Skeletal muscle cell (primary cell): ENCODE results near the gene ZNF398.
"Not testable (repeated sequence)": the region's sequence is repeated elsewhere in the genome, so short reads cannot be mapped to it uniquely, and the experiment has no call there.

Source experiments
- DNase-seq: peaks from one replicate; pipeline ENCODE4 v3.0.0-alpha.2; 2010; ENCODE audit warnings: low read depth
- H3K4me3 ChIP-seq: 2 replicates; pipeline ENCODE4 v1.5.1; 2011; ENCODE audit warnings: low read depth, mild to moderate bottlenecking, control low read depth, low read length, moderate library complexity

ZNF398 gene

GRCh38 chr7:149218469-149219420 is 71.5 kb downstream of the ZNF398 start:
- no peak overlapping the region for H3K4me3 ChIP-seq
- DNase-seq, result no peak

GRCh38 chr7:149220534-149220933 is 73.3 kb downstream of the ZNF398 start:
- peak; percentile 23 for DNase-seq
- H3K4me3 ChIP-seq, result no peak overlapping the region

- no peak overlapping the region for H3K4me3 ChIP-seq
- no peak for DNase-seq
Measured at GRCh38 chr7:149223176-149223575, 75.9 kb downstream of the ZNF398 start.

- no peak for DNase-seq
- H3K4me3 ChIP-seq, result no peak overlapping the region
Measured at GRCh38 chr7:149223761-149224160, 76.5 kb downstream of the ZNF398 start.

GRCh38 chr7:149224352-149224751 is 77.1 kb downstream of the ZNF398 start:
- no peak for DNase-seq
- H3K4me3 ChIP-seq, result no peak overlapping the region

- H3K4me3 ChIP-seq, result no peak overlapping the region
- no peak for DNase-seq
Measured at GRCh38 chr7:149225106-149225505, 77.9 kb downstream of the ZNF398 start.

- no peak overlapping the region for H3K4me3 ChIP-seq
- no peak for DNase-seq
Measured at GRCh38 chr7:149225656-149226055, 78.4 kb downstream of the ZNF398 start.

- DNase-seq, H3K4me3 ChIP-seq: not testable (repeated sequence)
Measured at GRCh38 chr7:149226366-149226765, 79.1 kb downstream of the ZNF398 start.

- no peak for DNase-seq
- no peak overlapping the region for H3K4me3 ChIP-seq
Measured at GRCh38 chr7:149226840-149227494, 79.7 kb downstream of the ZNF398 start.

- no peak overlapping the region for H3K4me3 ChIP-seq
- DNase-seq, result no peak
Measured at GRCh38 chr7:149228831-149229471, 81.7 kb downstream of the ZNF398 start.

GRCh38 chr7:149229526-149229925 is 82.3 kb downstream of the ZNF398 start:
- DNase-seq, result no peak

GRCh38 chr7:149232362-149232761 is 85.1 kb downstream of the ZNF398 start:
- DNase-seq, result no peak
- no peak overlapping the region for H3K4me3 ChIP-seq

More at GRCh38 chr7:149229526-149229925, 82.3 kb downstream of the ZNF398 start:
- H3K4me3 ChIP-seq, result no peak overlapping the region
